H1 (cell line): ENCODE data around the gene CLN6. TPM values are rescaled to one million over a fixed set of nuclear protein-coding genes. Genes with fewer than 3 reads are reported as not detected.

ENCODE experiments used
- CTCF ChIA-PET: fragments of 300-600 bp; sonication (Branson Sonifier 250); formaldehyde crosslinking; loops from one replicate; lab custom pipeline; 2021; ENCODE audit not compliant: partially characterized antibody; lab: Charles Lee
- POLR2A ChIA-PET: fragments of 300-600 bp; sonication (Branson Sonifier 250); formaldehyde crosslinking; loops from one replicate; lab custom pipeline; 2021; ENCODE audit warnings: inconsistent platforms; ENCODE audit not compliant: partially characterized antibody; lab: Charles Lee
- DNase-seq, 2 experiments: peaks; one replicate each; pipeline versions ENCODE4 v3.0.0 to v3.0.0-alpha.2; 2010 to 2022; ENCODE audit warnings: low spot score in 2 of 2, low read depth in 1 of 2, mixed read lengths in 1 of 2
- FAIRE-seq: peaks from 2 replicates; lab custom pipeline; 2011; peaks lifted over from hg19 to GRCh38; lab: Jason Lieb, UNC
- H2AFZ ChIP-seq: 2 replicates; pipeline ENCODE4 v1.8.1; 2012; ENCODE audit warnings: low read length, inconsistent platforms
- H2AK5ac ChIP-seq: 2 replicates; pipeline ENCODE4 v1.6.1; 2013; ENCODE audit warnings: low read depth, low read length
- H2BK120ac ChIP-seq: replicated peaks from 2 replicates; pipeline ENCODE3; 2013; ENCODE audit warnings: low read depth, low read length, inconsistent platforms
- H2BK12ac ChIP-seq: 2 replicates; pipeline ENCODE4 v1.6.1; 2013; ENCODE audit warnings: low read depth, low read length
- H2BK15ac ChIP-seq: 2 replicates; pipeline ENCODE4 v1.6.1; 2013; ENCODE audit warnings: low read length
- H2BK20ac ChIP-seq: 2 replicates; pipeline ENCODE4 v1.6.1; 2013; ENCODE audit warnings: low read length
- H2BK5ac ChIP-seq: 2 replicates; pipeline ENCODE4 v1.6.1; 2013; ENCODE audit warnings: low read depth, low read length
- H3K14ac ChIP-seq: 2 replicates; pipeline ENCODE4 v1.6.1; 2013; ENCODE audit warnings: inconsistent platforms; ENCODE audit not compliant: insufficient read length
- H3K18ac ChIP-seq: 2 replicates; pipeline ENCODE4 v1.6.1; 2013; ENCODE audit warnings: low read length; ENCODE audit errors: extremely low read depth
- H3K23ac ChIP-seq: 2 replicates; pipeline ENCODE4 v1.6.1; 2013; ENCODE audit warnings: inconsistent platforms; ENCODE audit not compliant: insufficient read length
- H3K23me2 ChIP-seq: 2 replicates; pipeline ENCODE4 v1.6.1; 2013; ENCODE audit warnings: low read depth, low read length
- H3K27ac ChIP-seq: 2 replicates; pipeline ENCODE4 v1.6.1; 2011; ENCODE audit warnings: low read depth, low read length, inconsistent platforms
- H3K27me3 ChIP-seq, 4 experiments: replicated peaks in 1 of 4; 1 replicate in 1 of 4; 2 replicates in 3 of 4; pipeline versions ENCODE4 v1.6.1 to v1.8.1; 2011 to 2013; ENCODE audit warnings: low read length in 3 of 4, mild to moderate bottlenecking in 3 of 4, inconsistent platforms in 2 of 4, mixed read lengths in 2 of 4, moderate library complexity in 1 of 4; ENCODE audit not compliant: control insufficient read depth in 3 of 4, insufficient read depth in 3 of 4; ENCODE audit errors: extremely low read depth in 1 of 4
- H3K36me3 ChIP-seq, 4 experiments: 2 replicates each; pipeline versions ENCODE4 v1.6.1 to v1.8.1; 2011 to 2013; ENCODE audit warnings: mild to moderate bottlenecking in 4 of 4, low read length in 3 of 4, moderate library complexity in 2 of 4, control low read depth in 1 of 4, inconsistent platforms in 1 of 4; ENCODE audit not compliant: insufficient read depth in 4 of 4, control insufficient read depth in 2 of 4
- H3K4ac ChIP-seq: replicated peaks from 2 replicates; pipeline ENCODE3; 2013; ENCODE audit warnings: low read length, low read depth, mixed read lengths, inconsistent platforms; ENCODE audit not compliant: insufficient read length
- H3K4me1 ChIP-seq, 4 experiments: replicated peaks in 1 of 4; 1 replicate in 1 of 4; 2 replicates in 3 of 4; pipeline versions ENCODE4 v1.6.1 to v1.8.1; 2011 to 2013; ENCODE audit warnings: low read length in 3 of 4, inconsistent platforms in 2 of 4, mixed read lengths in 1 of 4; ENCODE audit not compliant: insufficient read depth in 4 of 4, control insufficient read depth in 3 of 4
- H3K4me2 ChIP-seq, 2 experiments: 2 replicates each; pipeline versions ENCODE4 v1.6.1 to v1.8.1; 2011 to 2013; ENCODE audit warnings: low read depth in 2 of 2, low read length in 2 of 2, control low read depth in 1 of 2, inconsistent platforms in 1 of 2, mild to moderate bottlenecking in 1 of 2; ENCODE audit not compliant: insufficient read depth in 1 of 2
- H3K4me3 ChIP-seq, 4 experiments: fragments of 200-600, 300-600 bp in 1 of 4; sonication (generic), shearing (Covaris generic), sonication (Bioruptor Twin) in 1 of 4; 2 replicates each; pipeline versions ENCODE4 v1.5.1 to v1.8.1; 2011 to 2016; ENCODE audit warnings: low read length in 4 of 4, low read depth in 3 of 4, control low read depth in 2 of 4, inconsistent platforms in 2 of 4, mild to moderate bottlenecking in 2 of 4, mixed read lengths in 1 of 4, moderate library complexity in 1 of 4; ENCODE audit not compliant: insufficient read depth in 2 of 4; ENCODE audit errors: extremely low read depth in 1 of 4
- H3K56ac ChIP-seq: replicated peaks from 2 replicates; pipeline ENCODE3; 2013; ENCODE audit warnings: low read depth, mild to moderate bottlenecking, mixed read lengths, low read length, inconsistent platforms; ENCODE audit not compliant: insufficient read length
- H3K79me1 ChIP-seq: 2 replicates; pipeline ENCODE4 v1.6.1; 2013; ENCODE audit warnings: low read depth, low read length, control low read depth
- H3K79me2 ChIP-seq, 2 experiments: 2 replicates each; pipeline versions ENCODE4 v1.6.1 to v1.8.1; 2012 to 2013; ENCODE audit warnings: low read length in 2 of 2, mild to moderate bottlenecking in 2 of 2, inconsistent platforms in 1 of 2; ENCODE audit not compliant: insufficient read depth in 2 of 2, control insufficient read depth in 1 of 2
- H3K9ac ChIP-seq, 4 experiments: replicated peaks in 1 of 4; 1 replicate in 1 of 4; 2 replicates in 3 of 4; pipeline versions ENCODE4 v1.6.1 to v1.8.1; 2011 to 2013; ENCODE audit warnings: low read depth in 3 of 4, low read length in 3 of 4, control low read depth in 2 of 4, mild to moderate bottlenecking in 2 of 4, moderate library complexity in 2 of 4, inconsistent platforms in 1 of 4; ENCODE audit errors: extremely low read depth in 1 of 4
- H3K9me3 ChIP-seq, 2 experiments: 2 replicates each; pipeline versions ENCODE4 v1.6.1 to v1.8.1; 2012 to 2013; ENCODE audit warnings: mild to moderate bottlenecking in 2 of 2, moderate library complexity in 2 of 2, control low read depth in 1 of 2, inconsistent platforms in 1 of 2, low read depth in 1 of 2, low read length in 1 of 2, mixed read lengths in 1 of 2; ENCODE audit not compliant: insufficient read depth in 2 of 2
- H4K20me1 ChIP-seq, 2 experiments: replicated peaks in 1 of 2; 2 replicates each; pipeline versions ENCODE3 to v1.8.1; 2011 to 2013; ENCODE audit warnings: inconsistent platforms in 2 of 2, low read length in 2 of 2, mild to moderate bottlenecking in 1 of 2; ENCODE audit not compliant: insufficient read depth in 2 of 2, control insufficient read depth in 1 of 2
- H4K5ac ChIP-seq: 2 replicates; pipeline ENCODE4 v1.6.1; 2013; ENCODE audit warnings: low read length, low read depth, mixed read lengths, inconsistent platforms; ENCODE audit not compliant: insufficient read length
- H4K8ac ChIP-seq: 2 replicates; pipeline ENCODE4 v1.8.0; 2013; ENCODE audit warnings: mild to moderate bottlenecking, moderate library complexity, low read length, inconsistent platforms; ENCODE audit not compliant: insufficient read depth; ENCODE audit errors: extremely low read depth
- H4K91ac ChIP-seq: replicated peaks from 2 replicates; pipeline ENCODE3; 2013; ENCODE audit warnings: low read length, mixed read lengths, inconsistent platforms; ENCODE audit not compliant: insufficient read length
- BRCA1 ChIP-seq: IDR thresholded peaks from 2 replicates; pipeline ENCODE4 v1.6.1; 2012; ENCODE audit warnings: low read depth, low read length, improper control_type of control experiment
- CBX8 ChIP-seq: fragments of 300-800, 300-1000 bp; sonication (generic); IDR thresholded peaks from 2 replicates; pipeline ENCODE4 v1.7.1; 2016; ENCODE audit warnings: low read depth, low read length, borderline replicate concordance
- CREB1 ChIP-seq: IDR thresholded peaks from 2 replicates; pipeline ENCODE4 v1.6.1; 2012; ENCODE audit warnings: inconsistent platforms
- EP300 ChIP-seq, 2 experiments: IDR thresholded peaks; 1 replicate in 1 of 2; 2 replicates in 1 of 2; pipeline ENCODE4 v1.6.1; 2011 to 2012; ENCODE audit warnings: low read depth in 2 of 2, low read length in 2 of 2, mild to moderate bottlenecking in 2 of 2, borderline replicate concordance in 1 of 2, inconsistent platforms in 1 of 2, moderate library complexity in 1 of 2
- GABPA ChIP-seq: IDR thresholded peaks from 2 replicates; pipeline ENCODE4 v1.6.1; 2011; ENCODE audit warnings: mild to moderate bottlenecking, low read length, moderate library complexity, borderline replicate concordance; ENCODE audit not compliant: insufficient read depth
- GTF2F1 ChIP-seq: IDR thresholded peaks from 2 replicates; pipeline ENCODE4 v1.6.1; 2012; ENCODE audit warnings: low read depth, low read length, improper control_type of control experiment, borderline replicate concordance
- NRF1 ChIP-seq: IDR thresholded peaks from 2 replicates; pipeline ENCODE4 v1.6.1; 2011; ENCODE audit warnings: mild to moderate bottlenecking, low read depth, low read length, improper control_type of control experiment
- RAD21 ChIP-seq, 2 experiments: IDR thresholded peaks in 1 of 2; conservative IDR thresholded peaks in 1 of 2; 2 replicates each; pipeline ENCODE4 v1.6.1; 2011; ENCODE audit warnings: low read depth in 2 of 2, low read length in 2 of 2, improper control_type of control experiment in 1 of 2, inconsistent platforms in 1 of 2, mild to moderate bottlenecking in 1 of 2, moderate library complexity in 1 of 2
- WGBS, 2 experiments: shearing (Covaris generic) in 1 of 2; methylation state at CpG; one replicate each; pipeline versions ENCODE4 v1.1.6 to v1.1.7; 2013 to 2015; ENCODE audit warnings: low lambda C conversion rate in 2 of 2, mixed read lengths in 2 of 2, inconsistent platforms in 1 of 2, low coverage in 1 of 2, missing lambda C conversion rate in 1 of 2; ENCODE audit not compliant: insufficient replicate concordance in 2 of 2, insufficient coverage in 1 of 2, insufficient read length in 1 of 2; ENCODE audit errors: extremely low coverage in 1 of 2, missing lambda C conversion rate in 1 of 2; 5-methylcytosine and 5-hydroxymethylcytosine counted together
- polyA plus RNA-seq, 7 experiments: library from polyadenylated mRNA; depleted of rRNA in 3 of 7; stranded (reverse) in 5 of 7; unstranded in 2 of 7; fragments of >200 nt in 5 of 7; fragments of 200-250 nt in 2 of 7; gene quantifications; 1 replicate in 5 of 7; 2 replicates in 1 of 7; 4 replicates in 1 of 7; pipeline versions ENCODE4 v1.2.1 to v1.2.3, GENCODE V29; 2011 to 2013; ENCODE audit warnings: missing spikeins in 2 of 7, mixed read lengths in 2 of 7
- total RNA-seq: library from RNA; stranded (reverse); fragmentation: NEBNext Ultra II Directional; extraction: Animal tissue kit (Norgen Biotek cat#: 25700); gene quantifications from 2 replicates; pipeline ENCODE4 v1.2.1, GENCODE V29; 2021
- TF ChIP-seq, protein P1 (sequence below), 3 experiments: IDR thresholded peaks; 1 replicate in 2 of 3; 2 replicates in 1 of 3; pipeline versions ENCODE4 v1.5.1 to v1.6.1; 2011; ENCODE audit warnings: low read length in 3 of 3, mild to moderate bottlenecking in 3 of 3, inconsistent platforms in 2 of 3, low read depth in 1 of 3, moderate library complexity in 1 of 3; ENCODE audit not compliant: insufficient read depth in 1 of 3; ENCODE audit errors: control extremely low read depth in 1 of 3

The CLN6 gene
- total and polyA plus RNA-seq, 2 of the 8 experiments (the other 6 are each of a cell fraction or from before 2014, with no cell fraction given): 60.0 to 137 TPM

DNA sequence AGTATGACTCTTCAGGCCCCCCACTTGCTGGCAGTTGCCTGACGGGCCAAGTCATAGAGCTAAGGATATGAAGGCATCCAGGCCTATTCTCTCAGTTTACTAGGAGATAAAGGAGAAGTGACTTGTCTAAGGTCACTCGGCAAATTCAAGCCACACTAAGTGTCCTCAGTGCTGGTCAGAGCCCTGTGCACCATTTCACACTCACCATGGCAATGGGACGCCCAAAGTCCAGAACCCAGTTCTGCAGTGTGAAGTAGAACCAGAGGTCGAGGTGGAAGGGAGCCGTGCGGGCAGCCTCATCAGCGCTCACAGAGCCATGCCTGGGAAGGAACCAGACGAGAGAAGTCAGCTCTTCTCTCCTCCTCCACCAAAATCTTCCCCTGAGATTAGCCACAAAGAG is 11.2 kb downstream of the CLN6 start:
- Histone ChIP-seq H4K91ac (no peak overlapping the region), H3K9me3 (peaks cover 0 to 15% of the 10 kb centered on the region in 2 experiments; a peak in 2 of 4 replicates), H3K23ac (no peak overlapping the region), H3K36me3 (peaks cover 3 to 29% (median 16%) of the 10 kb centered on the region in 4 experiments; a peak in 7 of 8 replicates), H3K9ac (no peak overlapping the region), H3K56ac (no peak overlapping the region), H3K23me2 (no peaks in the 10 kb centered on the region), H3K79me1 (peaks cover 26% of the 10 kb centered on the region), H3K14ac (no peak overlapping the region), H2AK5ac (no peak overlapping the region), H3K4ac (no peak overlapping the region), H3K79me2 (peaks cover 12 to 72% of the 10 kb centered on the region in 2 experiments), H2AFZ (no peak overlapping the region), H3K27ac (no peak overlapping the region), H3K4me1 (no peaks in the 10 kb centered on the region), H4K8ac (no peak overlapping the region), H2BK120ac (no peak overlapping the region), H4K5ac (no peak overlapping the region), H2BK15ac (no peak overlapping the region), H2BK5ac (no peak overlapping the region), H3K4me2 (no peak overlapping the region), H3K18ac (no peak overlapping the region), H3K27me3 (no peaks in the 10 kb centered on the region), H2BK20ac (no peak overlapping the region), H2BK12ac (no peak overlapping the region), H3K4me3 (no peak overlapping the region), H4K20me1 (peaks cover 0 to 17% of the 10 kb centered on the region in 2 experiments)
- WGBS, 2 experiments: 85% methylated on average over 8 of the region's 8 CpGs; no CpG with 5 or more reads in 1 of the 2 experiments
- FAIRE-seq (no peak), DNase-seq (peak in 1 of 2 experiments; percentile 22)
- TF ChIP-seq EP300 (IDR thresholded peaks at IDR 0.05; ENCODE audit: borderline replicate concordance in 1 of 2, low read depth in 2 of 2, low read length in 2 of 2): no peak
- no peak for TF ChIP-seq GTF2F1
- TF ChIP-seq CREB1: no peak
- no peak for TF ChIP-seq GABPA
- no peak for TF ChIP-seq RAD21 (IDR thresholded peaks at IDR 0.05 in 1 of 2, conservative IDR thresholded peaks at IDR 0.05 in 1 of 2; ENCODE audit: low read depth in 2 of 2, low read length in 2 of 2)
- no peak for TF ChIP-seq NRF1
- TF ChIP-seq BRCA1: no peak
- no peak for TF ChIP-seq CBX8
- TF ChIP-seq, protein P1, sequence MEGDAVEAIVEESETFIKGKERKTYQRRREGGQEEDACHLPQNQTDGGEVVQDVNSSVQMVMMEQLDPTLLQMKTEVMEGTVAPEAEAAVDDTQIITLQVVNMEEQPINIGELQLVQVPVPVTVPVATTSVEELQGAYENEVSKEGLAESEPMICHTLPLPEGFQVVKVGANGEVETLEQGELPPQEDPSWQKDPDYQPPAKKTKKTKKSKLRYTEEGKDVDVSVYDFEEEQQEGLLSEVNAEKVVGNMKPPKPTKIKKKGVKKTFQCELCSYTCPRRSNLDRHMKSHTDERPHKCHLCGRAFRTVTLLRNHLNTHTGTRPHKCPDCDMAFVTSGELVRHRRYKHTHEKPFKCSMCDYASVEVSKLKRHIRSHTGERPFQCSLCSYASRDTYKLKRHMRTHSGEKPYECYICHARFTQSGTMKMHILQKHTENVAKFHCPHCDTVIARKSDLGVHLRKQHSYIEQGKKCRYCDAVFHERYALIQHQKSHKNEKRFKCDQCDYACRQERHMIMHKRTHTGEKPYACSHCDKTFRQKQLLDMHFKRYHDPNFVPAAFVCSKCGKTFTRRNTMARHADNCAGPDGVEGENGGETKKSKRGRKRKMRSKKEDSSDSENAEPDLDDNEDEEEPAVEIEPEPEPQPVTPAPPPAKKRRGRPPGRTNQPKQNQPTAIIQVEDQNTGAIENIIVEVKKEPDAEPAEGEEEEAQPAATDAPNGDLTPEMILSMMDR (IDR thresholded peaks at IDR 0.05; ENCODE audit: control extremely low read depth in 1 of 3, insufficient read depth in 1 of 3, low read depth in 1 of 3, low read length in 3 of 3): no peak
- ChIA-PET CTCF (interaction anchor here (1.1 to 2.4 kb wide), 3 partner anchors 8 to 24 kb away, joined by 3 to 13 read pairs (median 3); no protein-coding TSS in a partner anchor), POLR2A (interaction anchor here (6.0 kb wide), 1 partner anchor 11 kb away, joined by 38 read pairs; the partner anchor contains the start of gene CLN6)
